ENCODE measurements around the gene MANSC1. TPM values are rescaled to one million over a fixed set of nuclear protein-coding genes. Genes with fewer than 3 reads are reported as not detected.
A peak's percentile ranks its signal among the peaks of the same experiment; 100 is the strongest.
"Not testable (repeated sequence)": the region's sequence is repeated elsewhere in the genome, so short reads cannot be mapped to it uniquely, and the experiment has no call there.

MANSC1 gene
- total RNA-seq, 2 donors from 2014 or later = 0.65 to 1.5 TPM

GRCh38 chr12:12356896-12357718, 7.1 kb upstream of the MANSC1 start, which contains the start of gene BORCS5:
BORCS5 (plus strand) TSS chr12:12357078; CDS start chr12:12357452, 374 bp downstream.
- H3K4me3 Mint-ChIP-seq = peak within 1 kb of the TSS; percentile 94 to 96
- H3K27ac Mint-ChIP-seq = peak within 1 kb of the TSS; percentile 99

GRCh38 chr12:12356467-12356895, 6.4 kb upstream of the MANSC1 start:
- Mint-ChIP-seq H3K27me3 (ENCODE audit: low read depth) (no peaks in the 10 kb centered on the region), H3K9me3 (no peaks in the 10 kb centered on the region), H3K36me3 (ENCODE audit: insufficient read depth in 2 of 2) (peaks cover 5 to 6% of the 10 kb centered on the region in 2 donors), H3K4me1 (ENCODE audit: low read depth) (peaks cover 54% of the 10 kb centered on the region), H3K27ac (peak overlapping the region; percentile 99), H3K4me3 (peak overlapping the region; percentile 94 to 96)
- DNase-seq (no peak), ATAC-seq (replicated peaks in 1 of 2) (no peak)

More at GRCh38 chr12:12356896-12357718, 7.1 kb upstream of the MANSC1 start, which contains the start of gene BORCS5:
- no peaks in the 10 kb centered on the region for H3K27me3 Mint-ChIP-seq (ENCODE audit: low read depth)
- DNase-seq (peak; percentile 99 to 100), ATAC-seq (replicated peaks in 1 of 2) (peak; percentile 92 to 97)
- no peaks in the 10 kb centered on the region for H3K9me3 Mint-ChIP-seq
- H3K4me1 Mint-ChIP-seq (ENCODE audit: low read depth) = peaks cover 59% of the 10 kb centered on the region
- peaks cover 6 to 10% of the 10 kb centered on the region in 2 donors for H3K36me3 Mint-ChIP-seq (ENCODE audit: insufficient read depth in 2 of 2)

DNA sequence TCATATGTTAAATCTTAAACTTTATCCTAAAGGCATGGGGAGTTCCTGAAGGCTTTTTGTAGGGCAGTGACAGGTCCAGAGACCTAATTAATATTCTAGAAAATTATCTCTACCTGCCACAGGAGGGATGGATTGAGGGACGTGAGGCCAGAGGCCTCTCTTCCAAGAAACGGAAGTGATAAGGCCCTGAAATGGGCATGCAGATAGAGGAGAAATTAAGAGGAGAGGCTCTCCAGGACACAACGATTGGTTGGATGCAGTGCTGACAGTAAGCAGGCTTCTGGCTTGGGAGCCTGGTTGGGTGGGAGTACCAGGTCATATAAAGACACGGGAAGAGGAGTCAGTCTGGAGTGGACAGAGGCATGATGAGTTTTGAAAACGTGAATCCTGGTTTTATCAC, 3.8 kb upstream of the MANSC1 start:
- DNase-seq = no peak
- Mint-ChIP-seq H3K4me3 (no peak overlapping the region), H3K9me3 (no peaks in the 10 kb centered on the region), H3K4me1 (ENCODE audit: low read depth) (peaks cover 57% of the 10 kb centered on the region), H3K27me3 (ENCODE audit: low read depth) (no peaks in the 10 kb centered on the region), H3K27ac (peak overlapping the region; percentile 61), H3K36me3 (ENCODE audit: insufficient read depth in 2 of 2) (peaks cover 2 to 3% of the 10 kb centered on the region in 2 donors)
- no peak for ATAC-seq (replicated peaks in 1 of 2)

DNA sequence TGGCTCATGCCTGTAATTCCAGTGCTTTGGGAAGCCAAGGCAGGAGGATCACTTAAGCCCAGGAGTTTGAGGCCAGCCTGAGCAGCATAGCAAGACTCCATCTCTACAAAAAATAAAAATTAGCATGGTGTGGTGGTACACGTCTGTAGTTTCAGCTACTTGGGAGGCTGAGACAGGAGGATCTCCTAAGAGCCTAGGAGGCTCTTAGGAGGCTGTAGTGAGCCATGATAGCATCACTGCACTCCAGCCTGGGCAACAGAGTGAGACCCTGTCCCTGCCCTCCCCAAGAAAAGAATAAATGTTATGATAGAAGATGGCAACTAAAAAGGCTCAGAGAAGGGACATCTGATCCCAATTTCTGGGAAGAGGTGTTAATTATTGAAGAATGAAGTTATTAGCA, 3.2 kb upstream of the MANSC1 start:
- Mint-ChIP-seq H3K9me3 (no peaks in the 10 kb centered on the region), H3K27ac (peak overlapping the region; percentile 61), H3K27me3 (ENCODE audit: low read depth) (no peaks in the 10 kb centered on the region), H3K4me3 (no peak overlapping the region), H3K36me3 (ENCODE audit: insufficient read depth in 2 of 2) (peaks cover 2 to 3% of the 10 kb centered on the region in 2 donors), H3K4me1 (ENCODE audit: low read depth) (peaks cover 51% of the 10 kb centered on the region)
- no peak for ATAC-seq (replicated peaks in 1 of 2)
- no peak for DNase-seq

DNA sequence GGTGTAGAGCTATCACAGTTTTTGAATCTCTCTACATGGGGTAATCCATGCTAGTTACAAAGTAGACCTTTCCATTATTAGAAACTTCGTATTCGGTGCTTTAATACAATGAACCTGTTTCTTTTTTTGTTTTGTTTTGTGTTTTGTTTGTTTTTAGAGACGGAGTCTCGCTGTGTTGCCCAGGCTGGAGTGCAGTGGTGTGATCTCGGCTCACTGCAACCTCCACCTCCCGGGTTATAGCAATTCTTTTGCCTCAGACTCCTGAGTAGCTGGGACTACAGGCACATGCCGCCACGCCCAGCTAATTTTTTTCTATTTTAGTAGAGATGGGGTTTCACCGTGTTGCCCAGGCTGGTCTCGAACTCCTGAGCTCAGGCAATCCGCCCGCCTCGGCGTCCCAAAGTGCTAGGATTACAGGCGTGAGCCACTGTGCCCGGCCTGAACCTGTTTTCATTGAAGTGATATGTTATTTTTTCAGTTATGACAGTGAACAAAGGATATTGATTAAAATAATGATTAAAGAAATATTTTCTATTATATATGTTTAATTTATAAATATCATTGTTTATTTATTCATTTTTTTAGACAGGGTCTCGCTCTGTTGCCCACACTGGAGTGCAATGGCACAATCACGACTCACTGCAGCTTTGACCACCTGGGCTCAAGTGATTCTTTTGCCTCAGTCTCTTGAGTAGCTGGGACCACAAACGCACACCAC, 1.6 kb upstream of the MANSC1 start:
- peaks cover 45% of the 10 kb centered on the region for H3K4me1 Mint-ChIP-seq (ENCODE audit: low read depth)
- H3K27ac Mint-ChIP-seq; H3K4me3 Mint-ChIP-seq; DNase-seq; H3K27me3 Mint-ChIP-seq (ENCODE audit: low read depth); H3K9me3 Mint-ChIP-seq; ATAC-seq (replicated peaks in 1 of 2); H3K36me3 Mint-ChIP-seq (ENCODE audit: insufficient read depth in 2 of 2): not testable (repeated sequence)

GRCh38 chr12:12350868-12351463, 924 bp upstream of the MANSC1 start:
- DNase-seq = no peak
- ATAC-seq (replicated peaks in 1 of 2) = no peak
- H3K27ac Mint-ChIP-seq = no peak overlapping the region
- H3K36me3 Mint-ChIP-seq (ENCODE audit: insufficient read depth in 2 of 2) = no peaks in the 10 kb centered on the region
- peaks cover 0 to 3% of the 10 kb centered on the region in 2 donors for H3K9me3 Mint-ChIP-seq
- peak overlapping the region; percentile 72 to 75 for H3K4me3 Mint-ChIP-seq
- H3K27me3 Mint-ChIP-seq (ENCODE audit: low read depth) = no peaks in the 10 kb centered on the region
- peaks cover 38% of the 10 kb centered on the region for H3K4me1 Mint-ChIP-seq (ENCODE audit: low read depth)

DNA sequence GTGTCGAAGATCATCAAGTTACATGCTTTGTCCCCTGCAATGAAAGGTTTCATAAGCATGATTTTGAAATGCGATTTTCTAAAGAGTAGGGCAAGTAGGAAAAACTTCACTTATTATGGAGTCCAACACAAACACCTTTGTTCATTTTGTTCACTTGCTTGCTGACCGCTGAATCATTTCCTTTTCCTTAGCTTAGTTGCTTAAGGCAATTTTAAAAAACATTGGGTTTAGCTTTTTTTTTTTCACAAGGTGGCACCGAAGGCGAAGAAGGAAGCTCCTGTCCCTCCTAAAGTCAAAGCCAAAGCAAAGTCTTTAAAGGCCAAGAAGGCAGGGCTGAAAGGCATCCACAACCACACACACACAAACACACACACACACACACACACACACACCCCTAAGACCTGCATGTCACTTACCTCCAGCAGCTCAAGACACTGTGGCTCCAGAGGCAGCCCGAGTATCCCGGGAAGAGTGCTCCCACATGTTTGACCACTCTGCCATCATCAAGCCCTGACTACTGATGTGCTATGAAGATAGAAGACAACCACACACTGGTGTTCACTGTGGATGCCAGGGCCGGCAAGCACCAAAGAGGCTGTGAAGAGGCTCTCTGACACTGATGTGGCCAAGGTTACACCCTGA, 11.4 kb downstream of the MANSC1 start:
- Mint-ChIP-seq H3K4me3 (no peak overlapping the region), H3K27me3 (ENCODE audit: low read depth) (no peaks in the 10 kb centered on the region), H3K4me1 (ENCODE audit: low read depth) (peaks cover 34% of the 10 kb centered on the region), H3K36me3 (ENCODE audit: insufficient read depth in 2 of 2) (no peaks in the 10 kb centered on the region), H3K27ac (no peak overlapping the region), H3K9me3 (no peaks in the 10 kb centered on the region)
- ATAC-seq (replicated peaks in 1 of 2) = no peak
- DNase-seq = no peak

- ATAC-seq (replicated peaks in 1 of 2) (no peak), DNase-seq (no peak)
- Mint-ChIP-seq H3K27me3 (ENCODE audit: low read depth) (no peaks in the 10 kb centered on the region), H3K36me3 (ENCODE audit: insufficient read depth in 2 of 2) (no peaks in the 10 kb centered on the region), H3K27ac (no peak overlapping the region), H3K9me3 (no peaks in the 10 kb centered on the region), H3K4me1 (ENCODE audit: low read depth) (peaks cover 39% of the 10 kb centered on the region), H3K4me3 (no peak overlapping the region)
These were observed 13.5 kb downstream of the MANSC1 start for GRCh38 chr12:12336511-12336910.

DNA sequence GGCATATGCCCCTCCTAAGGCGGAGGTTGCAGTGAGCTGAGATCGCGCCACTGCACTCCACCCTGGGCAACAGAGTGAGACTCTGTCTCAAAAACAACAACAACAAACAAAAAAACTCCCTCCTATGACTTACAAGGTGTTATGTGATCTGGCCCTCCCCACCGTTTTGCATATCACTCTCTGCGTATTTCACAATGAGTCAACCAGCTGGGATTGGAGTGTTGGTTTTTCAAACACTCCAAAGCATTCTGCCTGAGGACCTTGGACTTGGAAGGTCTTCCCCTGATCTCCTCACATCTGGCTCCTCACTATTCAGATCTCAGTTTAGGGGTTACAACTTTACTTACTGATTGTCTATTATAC, 14.0 kb downstream of the MANSC1 start:
- Mint-ChIP-seq H3K27me3 (ENCODE audit: low read depth) (no peaks in the 10 kb centered on the region), H3K4me3 (no peak overlapping the region), H3K9me3 (no peaks in the 10 kb centered on the region), H3K27ac (no peak overlapping the region), H3K4me1 (ENCODE audit: low read depth) (peaks cover 43% of the 10 kb centered on the region), H3K36me3 (ENCODE audit: insufficient read depth in 2 of 2) (no peaks in the 10 kb centered on the region)
- DNase-seq = no peak
- ATAC-seq (replicated peaks in 1 of 2) = peak in 1 of 2 donors; percentile 52

- Mint-ChIP-seq H3K27me3 (ENCODE audit: low read depth) (no peaks in the 10 kb centered on the region), H3K4me3 (no peak overlapping the region), H3K4me1 (ENCODE audit: low read depth) (peaks cover 54% of the 10 kb centered on the region), H3K36me3 (ENCODE audit: insufficient read depth in 2 of 2) (no peaks in the 10 kb centered on the region), H3K9me3 (no peaks in the 10 kb centered on the region), H3K27ac (no peak overlapping the region)
- ATAC-seq (replicated peaks in 1 of 2) = peak; percentile 74 to 81
- DNase-seq = peak; percentile 66 to 77
These were observed 15.5 kb downstream of the MANSC1 start for GRCh38 chr12:12334367-12335040.

DNA sequence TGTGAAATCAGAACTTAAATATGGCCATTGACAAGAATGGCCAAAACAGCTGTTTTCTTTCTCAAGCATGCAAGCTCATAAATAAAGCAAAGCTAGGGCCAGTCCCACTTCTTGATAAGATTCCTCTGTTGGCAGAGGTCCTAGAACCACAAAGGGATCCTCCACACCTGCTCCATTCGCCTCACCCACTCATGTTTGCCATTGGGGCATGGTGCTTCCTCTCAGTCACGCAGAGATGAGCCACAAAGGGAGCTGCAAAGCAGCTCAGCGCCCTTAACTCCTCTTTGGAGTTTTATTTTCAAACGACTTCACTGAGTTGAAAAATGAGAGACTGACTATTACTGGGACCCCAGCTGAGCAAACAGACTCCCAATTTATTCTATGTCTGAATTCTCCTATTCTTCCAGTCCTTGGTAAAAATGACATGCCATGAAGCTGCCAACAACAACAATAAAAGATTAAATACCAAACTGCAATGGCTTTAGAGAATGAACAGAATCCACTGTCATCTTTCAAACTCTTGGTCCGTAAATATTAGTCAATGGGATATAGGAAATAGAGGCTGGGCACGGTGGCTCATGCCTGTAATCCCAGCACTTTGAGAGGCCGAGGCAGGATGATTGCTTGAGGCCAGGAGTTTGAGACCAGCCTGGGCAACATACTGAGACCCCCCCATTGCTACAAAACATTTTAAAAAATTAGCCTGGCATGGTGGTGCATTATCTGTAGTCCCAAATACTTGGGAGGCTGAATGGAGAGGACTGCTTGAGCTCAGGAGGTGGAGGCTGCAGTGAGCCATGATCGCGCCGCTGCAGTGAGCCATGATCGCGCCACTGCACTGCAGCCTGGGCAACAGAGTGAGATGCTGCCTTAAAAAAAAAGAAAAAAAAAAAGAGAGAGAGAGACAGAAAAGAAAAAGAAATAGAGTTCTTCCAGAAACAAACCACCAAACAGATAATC, 16.4 kb downstream of the MANSC1 start:
- DNase-seq (no peak), ATAC-seq (replicated peaks in 1 of 2) (no peak)
- no peaks in the 10 kb centered on the region for H3K27me3 Mint-ChIP-seq (ENCODE audit: low read depth)
- no peaks in the 10 kb centered on the region for H3K36me3 Mint-ChIP-seq (ENCODE audit: insufficient read depth in 2 of 2)
- H3K9me3 Mint-ChIP-seq = no peaks in the 10 kb centered on the region
- peaks cover 50% of the 10 kb centered on the region for H3K4me1 Mint-ChIP-seq (ENCODE audit: low read depth)
- no peak overlapping the region for H3K27ac Mint-ChIP-seq
- H3K4me3 Mint-ChIP-seq = no peak overlapping the region
